Upper lobe of right lung (tissue), 1 donor: ENCODE data around the gene DPP10. TPM values are rescaled to one million over a fixed set of nuclear protein-coding genes. Genes with fewer than 3 reads are reported as not detected.

Experiments
- ATAC-seq: fragments of 200-7000 bp; cut with Tn5 transposase; one replicate; pipeline ENCODE4 v1.9.1; 2020; ENCODE audit warnings: mild to moderate bottlenecking, moderate library complexity
- DNase-seq: peaks from one replicate; pipeline ENCODE4 v3.0.0-alpha.2; 2020
- H3K27ac ChIP-seq: fragments of 200-600 bp; one replicate; pipeline ENCODE4 v1.8.0; 2022
- H3K27me3 ChIP-seq: fragments of 200-600 bp; one replicate; pipeline ENCODE4 v1.8.0; 2022; ENCODE audit warnings: mild to moderate bottlenecking
- H3K36me3 ChIP-seq: fragments of 200-600 bp; one replicate; pipeline ENCODE4 v1.8.0; 2022
- H3K4me1 ChIP-seq: fragments of 200-600 bp; one replicate; pipeline ENCODE4 v1.8.0; 2022
- H3K4me3 ChIP-seq: fragments of 200-600 bp; one replicate; pipeline ENCODE4 v1.8.0; 2022; ENCODE audit warnings: mild to moderate bottlenecking
- H3K9me3 ChIP-seq: fragments of 200-600 bp; one replicate; pipeline ENCODE4 v1.8.0; 2022
- intact Hi-C: fragments of 100-400 bp; cut with DNase I; formaldehyde crosslinking; loops from one replicate; pipeline ENCODE4 v1.11.0; 2022
- total RNA-seq: library from RNA; stranded (reverse); fragmentation: NEBNext Ultra II Directional; extraction: Animal tissue kit (Norgen Biotek cat#: 25700); gene quantifications from one replicate; pipeline ENCODE4 v1.2.1, GENCODE V29; 2021
- TF ChIP-seq, protein P1 (sequence below): fragments of 200-600 bp; IDR thresholded peaks from one replicate; pipeline ENCODE4 v1.8.0; 2022; ENCODE audit warnings: antibody characterized with exemption
- donor health status: DM: no; HTN: yes; CAD: no; lungs with severe emphysema.

The DPP10 gene
- total RNA-seq, 1 donor from 2014 or later = 1.0 TPM

DNA sequence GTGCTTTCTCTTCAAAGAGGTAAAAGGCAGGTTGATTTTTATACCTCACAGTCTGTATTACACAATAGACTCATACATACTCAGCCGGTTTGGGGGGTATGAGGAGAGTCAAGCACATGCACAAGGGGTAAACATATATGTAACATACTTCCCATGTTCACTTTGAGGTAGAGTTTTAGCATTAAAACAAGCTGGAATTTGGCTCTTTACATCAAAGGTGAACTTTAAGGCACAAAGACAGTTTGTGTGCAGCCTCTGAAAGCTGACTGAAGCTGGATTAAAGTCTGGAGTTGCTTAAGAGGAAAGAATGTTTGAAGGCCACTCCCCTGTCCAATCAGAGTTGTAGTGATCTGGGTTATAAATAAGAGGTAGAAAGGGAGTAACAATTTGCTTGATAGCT lies 282.0 kb downstream of the DPP10 start:
- ATAC-seq (peak; percentile 43), DNase-seq (no peak)
- no peaks in the 10 kb centered on the region for H3K36me3 ChIP-seq
- intact Hi-C loops = no loop called here
- no peaks in the 10 kb centered on the region for H3K9me3 ChIP-seq
- H3K27ac ChIP-seq = no peak overlapping the region
- TF ChIP-seq, protein P1, sequence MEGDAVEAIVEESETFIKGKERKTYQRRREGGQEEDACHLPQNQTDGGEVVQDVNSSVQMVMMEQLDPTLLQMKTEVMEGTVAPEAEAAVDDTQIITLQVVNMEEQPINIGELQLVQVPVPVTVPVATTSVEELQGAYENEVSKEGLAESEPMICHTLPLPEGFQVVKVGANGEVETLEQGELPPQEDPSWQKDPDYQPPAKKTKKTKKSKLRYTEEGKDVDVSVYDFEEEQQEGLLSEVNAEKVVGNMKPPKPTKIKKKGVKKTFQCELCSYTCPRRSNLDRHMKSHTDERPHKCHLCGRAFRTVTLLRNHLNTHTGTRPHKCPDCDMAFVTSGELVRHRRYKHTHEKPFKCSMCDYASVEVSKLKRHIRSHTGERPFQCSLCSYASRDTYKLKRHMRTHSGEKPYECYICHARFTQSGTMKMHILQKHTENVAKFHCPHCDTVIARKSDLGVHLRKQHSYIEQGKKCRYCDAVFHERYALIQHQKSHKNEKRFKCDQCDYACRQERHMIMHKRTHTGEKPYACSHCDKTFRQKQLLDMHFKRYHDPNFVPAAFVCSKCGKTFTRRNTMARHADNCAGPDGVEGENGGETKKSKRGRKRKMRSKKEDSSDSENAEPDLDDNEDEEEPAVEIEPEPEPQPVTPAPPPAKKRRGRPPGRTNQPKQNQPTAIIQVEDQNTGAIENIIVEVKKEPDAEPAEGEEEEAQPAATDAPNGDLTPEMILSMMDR = no peak
- no peak overlapping the region for H3K4me3 ChIP-seq
- H3K4me1 ChIP-seq = no peaks in the 10 kb centered on the region
- H3K27me3 ChIP-seq = no peaks in the 10 kb centered on the region

DNA sequence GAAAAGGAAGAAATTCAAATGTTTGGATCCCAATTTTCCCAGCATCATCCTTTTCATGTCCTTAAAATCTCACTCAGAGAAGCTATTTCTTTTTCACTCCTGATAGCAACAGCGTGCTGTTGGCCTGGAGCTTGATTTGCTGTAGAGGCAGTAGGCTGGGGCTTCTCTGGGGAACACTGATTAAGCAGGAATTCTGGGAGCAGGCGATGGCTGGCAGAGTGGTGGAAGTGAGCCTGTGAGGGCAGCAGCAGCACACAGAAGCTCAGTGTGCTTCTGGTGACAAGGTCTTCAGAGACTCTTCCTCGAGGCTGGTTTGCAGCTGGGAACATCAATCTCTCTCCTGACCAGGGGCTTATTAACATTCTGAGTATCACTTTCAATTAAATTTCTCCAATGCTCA lies 284.6 kb downstream of the DPP10 start:
- Histone ChIP-seq H3K9me3 (no peaks in the 10 kb centered on the region), H3K27me3 (no peaks in the 10 kb centered on the region), H3K27ac (no peak overlapping the region), H3K4me1 (no peaks in the 10 kb centered on the region), H3K36me3 (no peaks in the 10 kb centered on the region), H3K4me3 (no peak overlapping the region)
- ATAC-seq = no peak
- intact Hi-C loops = no loop called here
- TF ChIP-seq, protein P1 = no peak
- no peak for DNase-seq

DNA sequence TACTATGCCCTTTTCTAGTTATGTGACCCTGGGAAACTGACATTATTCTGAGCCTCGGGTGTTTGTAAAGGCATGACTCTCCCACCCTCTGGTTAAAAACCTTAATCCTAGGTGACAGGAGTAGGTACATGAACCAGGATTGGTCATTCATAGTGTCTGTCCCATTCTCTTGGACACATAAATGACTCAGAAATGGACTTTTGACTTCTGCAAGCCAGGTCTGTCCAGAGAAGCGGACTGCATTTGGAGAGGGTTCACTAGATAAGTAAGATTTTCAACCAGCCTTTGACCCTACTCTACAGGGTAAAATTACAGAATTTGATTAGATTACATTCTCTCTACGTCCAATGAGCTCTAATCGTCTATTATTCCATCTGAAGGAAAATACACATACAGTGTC lies 285.9 kb downstream of the DPP10 start:
- H3K9me3 ChIP-seq = no peaks in the 10 kb centered on the region
- H3K4me3 ChIP-seq = no peak overlapping the region
- H3K36me3 ChIP-seq = no peaks in the 10 kb centered on the region
- intact Hi-C loops = no loop called here
- DNase-seq (no peak), ATAC-seq (no peak)
- H3K27ac ChIP-seq = no peak overlapping the region
- no peaks in the 10 kb centered on the region for H3K4me1 ChIP-seq
- TF ChIP-seq, protein P1 = no peak
- H3K27me3 ChIP-seq = no peaks in the 10 kb centered on the region

DNA sequence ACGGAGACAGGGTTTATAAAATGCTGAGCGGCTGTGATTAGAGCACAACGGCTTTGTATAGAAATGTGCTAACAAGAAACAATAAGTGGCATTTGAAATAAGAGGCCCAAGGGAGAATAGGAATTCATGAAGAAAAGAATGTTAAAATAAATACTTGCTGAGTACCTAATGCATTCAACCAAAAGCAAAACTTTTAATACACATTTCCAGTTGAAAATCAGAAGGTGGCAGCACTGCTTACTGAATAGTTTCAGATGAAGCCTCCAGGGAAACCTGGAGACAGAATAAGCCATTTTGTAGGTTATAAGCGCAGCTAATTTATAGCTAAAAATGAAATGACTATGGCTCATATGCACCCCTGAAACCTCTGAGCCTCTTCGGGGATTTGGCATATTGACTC lies 286.6 kb downstream of the DPP10 start:
- ATAC-seq = no peak
- Histone ChIP-seq H3K27ac (no peak overlapping the region), H3K4me1 (no peaks in the 10 kb centered on the region), H3K36me3 (no peaks in the 10 kb centered on the region), H3K9me3 (no peaks in the 10 kb centered on the region), H3K4me3 (no peak overlapping the region), H3K27me3 (no peaks in the 10 kb centered on the region)
- DNase-seq = no peak
- TF ChIP-seq, protein P1 = peak; percentile 40
- intact Hi-C loops = no loop called here

DNA sequence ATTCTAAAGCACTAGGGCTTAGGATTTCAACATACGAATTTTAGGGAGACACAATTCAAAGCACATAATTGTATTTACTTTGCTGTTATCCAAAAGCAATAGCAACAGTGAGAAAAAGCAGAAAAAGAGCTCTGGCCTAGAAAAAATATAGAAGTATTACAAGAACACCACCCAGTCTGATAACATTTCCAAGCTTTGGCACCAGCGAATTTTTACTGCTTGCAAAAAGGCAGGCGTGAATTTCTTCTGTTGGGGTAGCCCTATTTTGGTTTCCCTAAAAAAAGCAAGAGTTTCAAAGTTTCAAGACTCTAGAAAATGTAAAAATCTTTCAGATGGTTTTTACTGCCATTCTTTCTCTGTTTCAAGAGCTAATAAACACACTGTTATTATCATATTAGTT lies 292.7 kb downstream of the DPP10 start:
- Histone ChIP-seq H3K27ac (no peak overlapping the region), H3K4me1 (no peaks in the 10 kb centered on the region), H3K4me3 (no peak overlapping the region), H3K9me3 (no peaks in the 10 kb centered on the region), H3K27me3 (no peaks in the 10 kb centered on the region), H3K36me3 (no peaks in the 10 kb centered on the region)
- no peak for DNase-seq
- TF ChIP-seq, protein P1 = no peak
- intact Hi-C loops = no loop called here
- no peak for ATAC-seq

DNA sequence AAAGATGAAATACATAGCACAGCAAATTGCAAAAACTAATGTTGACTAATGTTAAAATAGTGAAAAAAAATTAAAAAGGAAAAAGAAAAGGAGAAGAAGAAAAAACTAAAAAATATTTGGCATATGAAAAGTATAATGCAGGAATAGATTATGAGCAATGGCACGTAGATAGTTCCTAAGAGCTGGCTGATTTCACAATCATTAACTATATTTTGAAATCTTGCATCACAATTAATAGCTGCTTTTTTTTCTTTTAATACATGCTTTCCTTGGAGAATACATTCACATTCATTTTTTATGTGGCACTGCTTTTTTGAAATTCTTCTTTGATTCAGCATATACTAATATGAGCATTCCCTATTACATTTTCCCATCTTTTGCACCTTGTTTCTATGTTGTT lies 299.8 kb downstream of the DPP10 start:
- TF ChIP-seq, protein P1 = no peak
- no peak overlapping the region for H3K27ac ChIP-seq

More for the DNA sequence above, 299.8 kb downstream of the DPP10 start:
- intact Hi-C loops = no loop called here
- Histone ChIP-seq H3K27me3 (no peaks in the 10 kb centered on the region), H3K4me1 (no peaks in the 10 kb centered on the region), H3K4me3 (no peak overlapping the region), H3K36me3 (no peaks in the 10 kb centered on the region), H3K9me3 (no peaks in the 10 kb centered on the region)
- DNase-seq (no peak), ATAC-seq (no peak)
